HepG2 (cell line): ENCODE measurements around the gene CD177. TPM values are rescaled to one million over a fixed set of nuclear protein-coding genes. Genes with fewer than 3 reads are reported as not detected.
"Not testable (repeated sequence)": the region's sequence is repeated elsewhere in the genome, so short reads cannot be mapped to it uniquely, and the experiment has no call there.

Experiments
- ATAC-seq: fragments of 200-7000 bp; cut with Tn5 transposase; 3 replicates; pipeline ENCODE4 v1.9.1; 2020; ENCODE audit warnings: mild to moderate bottlenecking, moderate library complexity
- BruUV-seq: library from RNA; stranded (reverse); fragments of 400-500 nt; replicated peaks from 2 replicates; lab custom pipeline; 2021; lab: Mats Ljungman, UMichigan
- CTCF ChIA-PET: fragments of 300-600 bp; formaldehyde crosslinking; extraction: SDS; loops from one replicate; lab custom pipeline; 2021; ENCODE audit warnings: low total read pairs, inconsistent platforms, low intra/inter-chr PET ratio; lab: Yijun Ruan, JAX
- POLR2A ChIA-PET: fragments of 350-600 bp; sonication (Branson Sonifier 250); formaldehyde crosslinking; loops from one replicate; lab custom pipeline; 2020; ENCODE audit warnings: antibody characterized with exemption, inconsistent platforms; lab: Yijun Ruan, JAX
- DNase-seq: peaks from one replicate; pipeline ENCODE4 v3.0.0-alpha.2; 2015; ENCODE audit warnings: low spot score
- FAIRE-seq: peaks from 3 replicates; lab custom pipeline; 2011; peaks lifted over from hg19 to GRCh38; lab: Jason Lieb, UNC
- H2AFZ ChIP-seq: one replicate; pipeline ENCODE4 v1.6.1; 2011; ENCODE audit warnings: low read length, inconsistent platforms
- H3K27ac ChIP-seq: fragments of 300-600 bp; 3 replicates; pipeline ENCODE4 v1.8.0; 2011; ENCODE audit warnings: mixed run types, mild to moderate bottlenecking, mixed read lengths, low read length, inconsistent platforms; ENCODE audit not compliant: insufficient read depth; ENCODE audit errors: extremely low read length
- H3K27me3 ChIP-seq, 2 experiments: fragments of 200-600 bp in 1 of 2; 2 replicates in 1 of 2; 3 replicates in 1 of 2; pipeline versions ENCODE4 v1.6.0 to v1.8.0; 2011; ENCODE audit warnings: low read length in 2 of 2, mild to moderate bottlenecking in 2 of 2, moderate library complexity in 2 of 2, inconsistent platforms in 1 of 2; ENCODE audit not compliant: insufficient read depth in 2 of 2, control insufficient read depth in 1 of 2
- H3K36me3 ChIP-seq, 2 experiments: fragments of 200-600 bp in 1 of 2; replicated peaks in 1 of 2; 2 replicates in 1 of 2; 3 replicates in 1 of 2; pipeline versions ENCODE4 v1.5.1 to v1.8.0; 2011; ENCODE audit warnings: low read length in 2 of 2, inconsistent platforms in 1 of 2; ENCODE audit not compliant: insufficient read depth in 2 of 2, control insufficient read depth in 1 of 2
- H3K4me1 ChIP-seq: 2 replicates; pipeline ENCODE4 v1.5.1; 2012; ENCODE audit warnings: low read length, inconsistent platforms; ENCODE audit not compliant: insufficient read depth
- H3K4me2 ChIP-seq: 2 replicates; pipeline ENCODE4 v1.6.0; 2011; ENCODE audit warnings: low read depth, low read length, inconsistent platforms
- H3K4me3 ChIP-seq, 3 experiments: fragments of 200-600 bp in 1 of 3; sonication (generic), shearing (Covaris generic) in 1 of 3; replicated peaks in 1 of 3; 2 replicates each; pipeline ENCODE4 v1.5.1; 2011 to 2016; ENCODE audit warnings: low read length in 3 of 3, inconsistent platforms in 2 of 3, low read depth in 2 of 3, mild to moderate bottlenecking in 2 of 3, control low read depth in 1 of 3, mixed read lengths in 1 of 3; ENCODE audit not compliant: insufficient read depth in 1 of 3
- H3K79me2 ChIP-seq: one replicate; pipeline ENCODE4 v1.6.1; 2011; ENCODE audit warnings: low read length, inconsistent platforms; ENCODE audit not compliant: insufficient read depth
- H3K9ac ChIP-seq: 2 replicates; pipeline ENCODE4 v1.6.0; 2011; ENCODE audit warnings: mild to moderate bottlenecking, low read depth, low read length, inconsistent platforms; ENCODE audit not compliant: insufficient read depth
- H3K9me3 ChIP-seq: 2 replicates; pipeline ENCODE4 v1.5.1; 2012; ENCODE audit warnings: mild to moderate bottlenecking, low read length
- H4K20me1 ChIP-seq: 2 replicates; pipeline ENCODE4 v1.6.0; 2011; ENCODE audit warnings: inconsistent platforms, mild to moderate bottlenecking, low read length, moderate library complexity; ENCODE audit not compliant: insufficient read depth
- ASH2L ChIP-seq: fragments of 300-600, 200-600 bp; sonication (generic); IDR thresholded peaks from 2 replicates; pipeline ENCODE4 v1.7.0; 2017; ENCODE audit warnings: low read depth, mild to moderate bottlenecking, moderate library complexity, mixed read lengths, low read length; ENCODE audit not compliant: insufficient read length
- ELF1 ChIP-seq: sonication (generic); formaldehyde crosslinking; IDR thresholded peaks from 2 replicates; pipeline ENCODE4 v1.4.0; 2020; ENCODE audit warnings: missing genetic modification reagents
- FLYWCH1 ChIP-seq: sonication (generic); formaldehyde crosslinking; IDR thresholded peaks from 2 replicates; pipeline ENCODE4 v1.8.1; 2023; ENCODE audit warnings: mild to moderate bottlenecking, missing genetic modification reagents
- MAFF ChIP-seq: IDR thresholded peaks from 2 replicates; pipeline ENCODE4 v1.6.1; 2011; ENCODE audit warnings: low read depth, low read length, improper control_type of control experiment
- MED1 ChIP-seq: sonication (generic); formaldehyde crosslinking; IDR thresholded peaks from 2 replicates; pipeline ENCODE4 v1.4.0; 2020; ENCODE audit warnings: missing genetic modification reagents
- NFIC ChIP-seq: IDR thresholded peaks from 2 replicates; pipeline ENCODE4 v1.6.1; 2012; ENCODE audit warnings: mild to moderate bottlenecking, low read length, inconsistent platforms
- ZNF530 ChIP-seq: sonication (generic); formaldehyde crosslinking; IDR thresholded peaks from 2 replicates; pipeline ENCODE4 v1.5.0; 2020; ENCODE audit warnings: low read depth, mild to moderate bottlenecking, missing genetic modification reagents
- WGBS: methylation state at CpG from one replicate; pipeline ENCODE4 v1.1.6; 2017; ENCODE audit warnings: low lambda C conversion rate; 5-methylcytosine and 5-hydroxymethylcytosine counted together
- in situ Hi-C: cut with HindIII; loops from 2 replicates; pipeline ENCODE4 v1.10.0; 2017; ENCODE audit warnings: low pct_unique_long_range_greater_than_20kb; ENCODE audit not compliant: extremely low pct_ligation_motif_present
- intact Hi-C: fragments of 100-400 bp; cut with micrococcal nuclease; formaldehyde crosslinking; loops from one replicate; pipeline ENCODE4 v1.10.0; 2022; ENCODE audit not compliant: unreplicated experiment
- polyA plus RNA-seq, 8 experiments: library from polyadenylated mRNA; depleted of rRNA in 3 of 8; stranded (reverse) in 7 of 8; unstranded in 1 of 8; fragments of >200 nt; fragmentation: Illumina TruSeq in 4 of 8; extraction: Trizol in 4 of 8; gene quantifications; 2 replicates each; pipeline versions ENCODE4 v1.2.1 to v1.2.3, GENCODE V29; 2011 to 2016; ENCODE audit warnings: low read depth in 4 of 8, missing spikeins in 1 of 8, mixed read lengths in 1 of 8; ENCODE audit not compliant: insufficient read depth in 1 of 8
- total RNA-seq, 5 experiments: library from RNA; depleted of rRNA; stranded (reverse); fragments of >200 nt; fragmentation: Illumina TruSeq; extraction: Trizol; gene quantifications; 2 replicates each; pipeline ENCODE4 v1.2.3, GENCODE V29; 2016; ENCODE audit warnings: low read depth in 1 of 5
- TF ChIP-seq, protein P1 (sequence below): IDR thresholded peaks from 2 replicates; pipeline ENCODE4 v1.6.1; 2018; ENCODE audit warnings: missing genetic modification reagents, mild to moderate bottlenecking, missing compliant biosample characterization
- TF ChIP-seq, protein P2 (sequence below): sonication (generic); formaldehyde crosslinking; IDR thresholded peaks from 2 replicates; pipeline ENCODE4 v1.5.0; 2020; ENCODE audit warnings: missing genetic modification reagents
- TF ChIP-seq, protein P3 (sequence below): IDR thresholded peaks from 2 replicates; pipeline ENCODE4 v1.6.1; 2012; ENCODE audit warnings: low read depth, low read length, improper control_type of control experiment

Gene CD177
- total and polyA plus RNA-seq, 2 of the 13 experiments (the other 11 are each of a cell fraction or from before 2014, with no cell fraction given) = not detected

DNA sequence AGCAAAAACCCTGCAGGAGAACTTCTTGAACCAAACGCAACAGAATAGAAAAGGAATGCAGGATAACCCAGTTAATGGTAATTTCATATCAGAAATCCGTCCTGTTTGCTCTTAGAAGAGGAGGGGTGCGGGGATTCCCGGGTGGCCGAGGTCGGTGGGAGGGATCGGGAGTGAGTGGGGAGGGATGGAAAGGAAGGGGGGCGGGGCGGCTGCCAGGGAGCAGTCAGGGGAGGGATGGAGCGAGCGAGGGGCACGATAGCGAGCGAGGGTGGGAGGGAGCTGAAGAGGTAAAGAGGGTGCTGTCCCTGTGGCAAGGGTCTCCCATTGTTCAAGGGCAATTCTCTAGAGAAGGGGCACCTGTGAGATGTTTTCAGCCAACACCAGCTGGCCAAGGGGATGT is 26.5 kb downstream of the CD177 start (continued):
- TF ChIP-seq, protein P1, sequence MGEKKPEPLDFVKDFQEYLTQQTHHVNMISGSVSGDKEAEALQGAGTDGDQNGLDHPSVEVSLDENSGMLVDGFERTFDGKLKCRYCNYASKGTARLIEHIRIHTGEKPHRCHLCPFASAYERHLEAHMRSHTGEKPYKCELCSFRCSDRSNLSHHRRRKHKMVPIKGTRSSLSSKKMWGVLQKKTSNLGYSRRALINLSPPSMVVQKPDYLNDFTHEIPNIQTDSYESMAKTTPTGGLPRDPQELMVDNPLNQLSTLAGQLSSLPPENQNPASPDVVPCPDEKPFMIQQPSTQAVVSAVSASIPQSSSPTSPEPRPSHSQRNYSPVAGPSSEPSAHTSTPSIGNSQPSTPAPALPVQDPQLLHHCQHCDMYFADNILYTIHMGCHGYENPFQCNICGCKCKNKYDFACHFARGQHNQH (CRISPR knock-in tag) = no peak
- TF ChIP-seq ELF1 (CRISPR knock-in tag) (no peak), MED1 (no peak), NFIC (no peak), FLYWCH1 (CRISPR knock-in tag) (no peak), MAFF (no peak)
- TF ChIP-seq, protein P2, sequence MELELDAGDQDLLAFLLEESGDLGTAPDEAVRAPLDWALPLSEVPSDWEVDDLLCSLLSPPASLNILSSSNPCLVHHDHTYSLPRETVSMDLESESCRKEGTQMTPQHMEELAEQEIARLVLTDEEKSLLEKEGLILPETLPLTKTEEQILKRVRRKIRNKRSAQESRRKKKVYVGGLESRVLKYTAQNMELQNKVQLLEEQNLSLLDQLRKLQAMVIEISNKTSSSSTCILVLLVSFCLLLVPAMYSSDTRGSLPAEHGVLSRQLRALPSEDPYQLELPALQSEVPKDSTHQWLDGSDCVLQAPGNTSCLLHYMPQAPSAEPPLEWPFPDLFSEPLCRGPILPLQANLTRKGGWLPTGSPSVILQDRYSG (CRISPR knock-in tag) = no peak
- TF ChIP-seq, protein P3, sequence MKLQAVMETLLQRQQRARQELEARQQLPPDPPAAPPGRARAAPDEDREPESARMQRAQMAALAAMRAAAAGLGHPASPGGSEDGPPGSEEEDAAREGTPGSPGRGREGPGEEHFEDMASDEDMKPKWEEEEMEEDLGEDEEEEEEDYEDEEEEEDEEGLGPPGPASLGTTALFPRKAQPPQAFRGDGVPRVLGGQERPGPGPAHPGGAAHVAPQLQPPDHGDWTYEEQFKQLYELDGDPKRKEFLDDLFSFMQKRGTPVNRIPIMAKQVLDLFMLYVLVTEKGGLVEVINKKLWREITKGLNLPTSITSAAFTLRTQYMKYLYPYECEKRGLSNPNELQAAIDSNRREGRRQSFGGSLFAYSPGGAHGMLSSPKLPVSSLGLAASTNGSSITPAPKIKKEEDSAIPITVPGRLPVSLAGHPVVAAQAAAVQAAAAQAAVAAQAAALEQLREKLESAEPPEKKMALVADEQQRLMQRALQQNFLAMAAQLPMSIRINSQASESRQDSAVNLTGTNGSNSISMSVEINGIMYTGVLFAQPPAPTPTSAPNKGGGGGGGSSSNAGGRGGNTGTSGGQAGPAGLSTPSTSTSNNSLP = no peak
- TF ChIP-seq, all 625 proteins: peak for 0

DNA sequence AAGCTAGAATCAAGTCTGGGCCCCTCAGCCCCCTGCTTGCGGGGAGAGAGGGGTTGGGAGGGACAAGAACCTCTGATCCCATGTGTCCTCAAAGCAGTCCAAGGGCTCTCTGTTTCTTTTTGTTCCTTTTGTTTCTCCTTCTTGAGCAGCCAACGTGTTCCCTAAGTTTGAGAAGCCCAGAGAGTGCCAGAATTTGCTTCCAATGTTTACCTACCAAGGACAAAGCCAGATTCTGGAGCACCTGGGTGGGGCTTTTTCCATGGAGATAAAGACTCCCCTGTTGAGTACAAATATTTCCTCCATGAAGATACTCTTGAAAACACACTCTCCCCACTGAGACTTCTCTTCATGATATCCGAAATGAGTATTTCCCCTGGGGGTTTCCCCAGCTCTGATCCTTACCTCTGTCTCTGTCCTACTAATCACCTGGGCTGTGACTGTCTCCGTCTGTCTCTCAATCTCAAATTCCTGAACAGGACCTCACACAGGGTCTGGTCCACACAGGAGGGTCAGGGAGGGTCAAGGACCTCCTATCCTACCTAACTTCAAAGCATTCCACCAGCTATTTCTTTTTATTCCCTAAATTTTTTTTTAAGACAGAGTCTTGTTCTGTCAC is 27.4 kb downstream of the CD177 start:
- no peak overlapping the region for H3K4me2 ChIP-seq
- H3K4me1 ChIP-seq = peaks cover 15% of the 10 kb centered on the region
- no peak overlapping the region for H3K27ac ChIP-seq
- 7% methylated on average over 4 of the region's 4 CpGs for WGBS
- peak; percentile 34 for DNase-seq
- H3K4me3 ChIP-seq = no peak overlapping the region
- no peak for TF ChIP-seq ASH2L
- no peak for TF ChIP-seq ZNF530
- TF ChIP-seq, all 625 proteins: peak for 0
- POLR2A ChIA-PET = no interaction called here
- CTCF ChIA-PET = no interaction called here
- no peaks in the 10 kb centered on the region for H3K9me3 ChIP-seq
- in situ Hi-C loops (no loop called here), intact Hi-C loops (no loop called here)
- H2AFZ ChIP-seq = no peak overlapping the region
- ATAC-seq = no peak
- H4K20me1 ChIP-seq = no peaks in the 10 kb centered on the region
- BruUV-seq = no TSS peak
- H3K27me3 ChIP-seq = no peaks in the 10 kb centered on the region
- no peak overlapping the region for H3K9ac ChIP-seq
- no peaks in the 10 kb centered on the region for H3K79me2 ChIP-seq
- H3K36me3 ChIP-seq = no peaks in the 10 kb centered on the region
- no peak for FAIRE-seq

DNA sequence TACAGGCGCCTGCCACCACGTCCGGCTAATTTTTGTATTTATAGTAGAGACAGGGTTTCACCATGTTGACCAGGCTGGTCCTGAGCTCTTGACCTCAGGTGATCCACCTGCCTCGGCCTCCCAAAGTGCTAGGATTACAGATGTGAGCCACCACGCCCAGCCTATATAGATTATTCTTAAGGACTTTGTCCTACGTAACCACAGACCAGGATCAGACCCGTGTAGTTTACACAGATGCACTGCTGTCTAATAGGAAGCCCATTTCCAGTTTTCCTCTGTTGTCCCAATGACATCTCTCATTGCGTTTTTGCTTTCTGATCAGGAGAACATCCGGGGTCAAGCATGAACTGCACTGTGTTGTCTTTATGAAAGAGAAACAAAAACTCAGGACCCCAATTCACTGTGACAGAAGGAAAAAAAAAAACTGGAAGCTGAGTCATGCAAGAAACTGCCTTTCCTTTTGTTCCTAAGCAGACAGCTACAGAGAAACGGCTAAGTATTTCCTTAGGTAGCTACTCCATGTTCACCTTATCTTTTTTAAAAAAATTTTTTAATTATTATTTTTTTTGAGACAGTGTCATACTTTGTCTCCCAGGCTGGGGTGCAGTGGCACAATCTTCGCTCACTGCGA is 29.2 kb downstream of the CD177 start:
- H3K36me3 ChIP-seq, intact Hi-C loops, FAIRE-seq, DNase-seq, H2AFZ ChIP-seq, POLR2A ChIA-PET, BruUV-seq, H3K79me2 ChIP-seq, H3K27ac ChIP-seq, in situ Hi-C loops, H3K27me3 ChIP-seq, ATAC-seq, H3K4me2 ChIP-seq, H4K20me1 ChIP-seq, H3K4me3 ChIP-seq, H3K9ac ChIP-seq, CTCF ChIA-PET, H3K9me3 ChIP-seq: not testable (repeated sequence)
- 10% methylated on average over 12 of the region's 12 CpGs for WGBS
- H3K4me1 ChIP-seq = peaks cover 15% of the 10 kb centered on the region
